OCI-LY7 (cell line): ENCODE results near the gene KBTBD12. TPM values are rescaled to one million over a fixed set of nuclear protein-coding genes. Genes with fewer than 3 reads are reported as not detected.

Source experiments
- BruUV-seq: library from RNA; stranded (reverse); fragments of 400-500 nt; replicated peaks from 2 replicates; lab custom pipeline; 2021; lab: Mats Ljungman, UMichigan
- CTCF ChIA-PET: fragments of 300-600 bp; sonication (Branson Sonifier 250); formaldehyde crosslinking; loops from one replicate; lab custom pipeline; 2022; ENCODE audit warnings: antibody characterized with exemption; ENCODE audit not compliant: unreplicated experiment; lab: Charles Lee
- POLR2A ChIA-PET: fragments of 300-600 bp; sonication (Branson Sonifier 250); formaldehyde crosslinking; loops from one replicate; lab custom pipeline; 2022; ENCODE audit warnings: antibody characterized with exemption; lab: Charles Lee
- DNase-seq: peaks from one replicate; pipeline ENCODE4 v3.0.0-alpha.2; 2015; ENCODE audit warnings: low spot score
- H2AFZ ChIP-seq: fragments of 200-600 bp; sonication (generic), shearing (Covaris generic); 2 replicates; pipeline ENCODE4 v1.6.1; 2014; ENCODE audit warnings: mild to moderate bottlenecking, antibody characterized with exemption, low read length, moderate library complexity
- H3K27ac ChIP-seq: fragments of 200-600 bp; sonication (generic); 2 replicates; pipeline ENCODE4 v1.5.1; 2014; ENCODE audit warnings: mixed run types, low read depth, mild to moderate bottlenecking, moderate library complexity, low read length, inconsistent platforms; ENCODE audit not compliant: poor library complexity, severe bottlenecking
- H3K36me3 ChIP-seq: fragments of 200-600 bp; sonication (generic); 2 replicates; pipeline ENCODE4 v1.6.1; 2014; ENCODE audit warnings: mild to moderate bottlenecking, antibody characterized with exemption, low read length, moderate library complexity, mixed read lengths; ENCODE audit not compliant: insufficient read depth
- H3K4me1 ChIP-seq: fragments of 200-600 bp; sonication (generic); 2 replicates; pipeline ENCODE4 v1.5.1; 2014; ENCODE audit warnings: mild to moderate bottlenecking, low read length; ENCODE audit not compliant: insufficient read depth, poor library complexity, severe bottlenecking
- H3K4me2 ChIP-seq: fragments of 200-600 bp; sonication (generic); 2 replicates; pipeline ENCODE4 v1.6.1; 2014; ENCODE audit warnings: mild to moderate bottlenecking, low read length
- H3K4me3 ChIP-seq: fragments of 200-600 bp; sonication (generic); 2 replicates; pipeline ENCODE4 v1.5.1; 2014; ENCODE audit warnings: mild to moderate bottlenecking, low read depth, low read length; ENCODE audit not compliant: poor library complexity, severe bottlenecking
- H3K79me2 ChIP-seq: fragments of 200-600 bp; sonication (generic); 2 replicates; pipeline ENCODE4 v1.6.1; 2016; ENCODE audit warnings: low read depth, mild to moderate bottlenecking, low read length, moderate library complexity, mixed read lengths; ENCODE audit not compliant: insufficient read depth
- H3K9me2 ChIP-seq: fragments of 200-600 bp; sonication (generic); 2 replicates; pipeline ENCODE4 v1.6.1; 2016; ENCODE audit warnings: mild to moderate bottlenecking, low read length, mixed read lengths; ENCODE audit not compliant: insufficient read depth
- H3K9me3 ChIP-seq: fragments of 200-600 bp; sonication (generic); 2 replicates; pipeline ENCODE4 v1.6.1; 2014; ENCODE audit warnings: mild to moderate bottlenecking, mixed run types, low read length, mixed read lengths
- H4K20me1 ChIP-seq: fragments of 200-600 bp; sonication (generic); 2 replicates; pipeline ENCODE4 v1.6.1; 2014; ENCODE audit warnings: mild to moderate bottlenecking, antibody characterized with exemption, low read length, moderate library complexity, mixed read lengths; ENCODE audit not compliant: insufficient read depth
- CTCF ChIP-seq: fragments of 200-600 bp; sonication (generic); conservative IDR thresholded peaks from 2 replicates; pipeline ENCODE4 v1.5.1; 2014; ENCODE audit warnings: mild to moderate bottlenecking, antibody characterized with exemption, low read length, moderate library complexity, mixed read lengths
- EZH2phosphoT487 ChIP-seq: fragments of 200-600 bp; sonication (generic); IDR thresholded peaks from 2 replicates; pipeline ENCODE4 v1.6.1; 2018; ENCODE audit warnings: low read depth, borderline replicate concordance, mild to moderate bottlenecking, mixed run types, antibody characterized with exemption, low read length, moderate library complexity, mixed read lengths
- intact Hi-C: fragments of 100-400 bp; cut with micrococcal nuclease; formaldehyde crosslinking; loops from one replicate; pipeline ENCODE4 v1.10.0; 2022; ENCODE audit not compliant: unreplicated experiment
- total RNA-seq, 2 experiments: library from RNA; depleted of rRNA in 1 of 2; stranded (reverse); fragments of >200 nt in 1 of 2; shearing (Covaris generic) in 1 of 2; gene quantifications; 2 replicates each; pipeline ENCODE4 v1.2.3, GENCODE V29; 2014 to 2022

KBTBD12 gene
- total RNA-seq, 2 experiments from 2014 or later: not detected

- no peaks in the 10 kb centered on the region for H3K79me2 ChIP-seq
- no peak for DNase-seq
- intact Hi-C loops: no loop called here
- H3K9me2 ChIP-seq: no peaks in the 10 kb centered on the region
- no peaks in the 10 kb centered on the region for H3K9me3 ChIP-seq
- CTCF ChIA-PET: no interaction called here
- POLR2A ChIA-PET: no interaction called here
- no peaks in the 10 kb centered on the region for H4K20me1 ChIP-seq
- TF ChIP-seq EZH2phosphoT487: no peak
- no peak for TF ChIP-seq CTCF
- no peaks in the 10 kb centered on the region for H3K4me1 ChIP-seq
- H3K4me3 ChIP-seq: no peak overlapping the region
- no peak overlapping the region for H3K27ac ChIP-seq
- H3K36me3 ChIP-seq: no peaks in the 10 kb centered on the region
- no TSS peak for BruUV-seq
- H2AFZ ChIP-seq: no peak overlapping the region
- no peak overlapping the region for H3K4me2 ChIP-seq
Observed at GRCh38 chr3:127987309-127987995, 72.4 kb downstream of the KBTBD12 start.

- H3K27ac ChIP-seq: no peak overlapping the region
- no peaks in the 10 kb centered on the region for H4K20me1 ChIP-seq
- no peak overlapping the region for H3K4me3 ChIP-seq
- no peak overlapping the region for H2AFZ ChIP-seq
- ChIA-PET POLR2A (no interaction called here), CTCF (no interaction called here)
- intact Hi-C loops: no loop called here
- no peaks in the 10 kb centered on the region for H3K4me1 ChIP-seq
- no peaks in the 10 kb centered on the region for H3K9me3 ChIP-seq
- H3K36me3 ChIP-seq: no peaks in the 10 kb centered on the region
- BruUV-seq: no TSS peak
- H3K9me2 ChIP-seq: no peaks in the 10 kb centered on the region
- DNase-seq: no peak
- H3K79me2 ChIP-seq: no peaks in the 10 kb centered on the region
- no peak overlapping the region for H3K4me2 ChIP-seq
- TF ChIP-seq CTCF (no peak), EZH2phosphoT487 (no peak)
Observed at GRCh38 chr3:127988770-127989557, 73.9 kb downstream of the KBTBD12 start.

- ChIA-PET POLR2A (no interaction called here), CTCF (no interaction called here)
- no TSS peak for BruUV-seq
- TF ChIP-seq EZH2phosphoT487: no peak
- no peak for TF ChIP-seq CTCF
- Histone ChIP-seq H3K4me1 (no peaks in the 10 kb centered on the region), H3K9me3 (no peaks in the 10 kb centered on the region), H3K4me2 (no peak overlapping the region), H3K36me3 (no peaks in the 10 kb centered on the region), H2AFZ (no peak overlapping the region), H3K4me3 (no peak overlapping the region), H3K27ac (no peak overlapping the region), H4K20me1 (no peaks in the 10 kb centered on the region), H3K79me2 (no peaks in the 10 kb centered on the region), H3K9me2 (no peaks in the 10 kb centered on the region)
- intact Hi-C loops: no loop called here
- no peak for DNase-seq
Observed at GRCh38 chr3:127990051-127990450, 75.0 kb downstream of the KBTBD12 start.
